Osteoblast (primary cell): ENCODE data around the gene GCKR. TPM values are rescaled to one million over a fixed set of nuclear protein-coding genes. Genes with fewer than 3 reads are reported as not detected.

Experiments
- DNase-seq: peaks from one replicate; pipeline ENCODE4 v3.0.0; 2011; ENCODE audit warnings: low spot score, mixed read lengths; ENCODE audit not compliant: insufficient read length; ENCODE audit errors: missing footprints
- H2AFZ ChIP-seq: 2 replicates; pipeline ENCODE4 v1.6.0; 2011; ENCODE audit warnings: mild to moderate bottlenecking, low read length
- H3K27ac ChIP-seq: 2 replicates; pipeline ENCODE4 v1.5.1; 2011; ENCODE audit warnings: mild to moderate bottlenecking, low read depth, low read length, moderate library complexity
- H3K27me3 ChIP-seq: 2 replicates; pipeline ENCODE4 v1.6.0; 2012; ENCODE audit warnings: mild to moderate bottlenecking, control low read depth, inconsistent platforms, low read length, moderate library complexity; ENCODE audit not compliant: insufficient read depth
- H3K36me3 ChIP-seq: 2 replicates; pipeline ENCODE4 v1.5.1; 2011; ENCODE audit warnings: mild to moderate bottlenecking, low read length, control low read depth, moderate library complexity; ENCODE audit not compliant: insufficient read depth
- H3K4me1 ChIP-seq: 2 replicates; pipeline ENCODE4 v1.5.1; 2011; ENCODE audit warnings: mild to moderate bottlenecking, low read length, control low read depth, moderate library complexity; ENCODE audit not compliant: insufficient read depth
- H3K4me2 ChIP-seq: 2 replicates; pipeline ENCODE4 v1.6.0; 2011; ENCODE audit warnings: mild to moderate bottlenecking, low read length; ENCODE audit not compliant: insufficient read depth
- H3K4me3 ChIP-seq: fragments of 200-600 bp; sonication (generic); 3 replicates; pipeline ENCODE4 v1.5.1; 2012; ENCODE audit warnings: mild to moderate bottlenecking, low read length, inconsistent platforms; ENCODE audit not compliant: insufficient read depth
- H3K79me2 ChIP-seq: 2 replicates; pipeline ENCODE4 v1.6.0; 2012; ENCODE audit warnings: mild to moderate bottlenecking, low read length, control low read depth, inconsistent platforms; ENCODE audit not compliant: insufficient read depth
- H3K9me3 ChIP-seq: 2 replicates; pipeline ENCODE4 v1.5.1; 2011; ENCODE audit warnings: low read depth, low read length, control low read depth
- H4K20me1 ChIP-seq: 2 replicates; pipeline ENCODE4 v1.6.0; 2012; ENCODE audit warnings: mild to moderate bottlenecking, low read length, control low read depth; ENCODE audit not compliant: insufficient read depth
- total RNA-seq: library from RNA; depleted of rRNA; stranded (reverse); fragments of >200 nt; gene quantifications from 2 replicates; pipeline ENCODE4 v1.2.3, GENCODE V29; 2012
- TF ChIP-seq, protein P1 (sequence below): IDR thresholded peaks from 2 replicates; pipeline ENCODE4 v1.5.1; 2011; ENCODE audit warnings: mild to moderate bottlenecking, low read depth, low read length, moderate library complexity; ENCODE audit errors: extremely low read depth

The GCKR gene
- total RNA-seq, 1 donor: 1.4 TPM

DNA sequence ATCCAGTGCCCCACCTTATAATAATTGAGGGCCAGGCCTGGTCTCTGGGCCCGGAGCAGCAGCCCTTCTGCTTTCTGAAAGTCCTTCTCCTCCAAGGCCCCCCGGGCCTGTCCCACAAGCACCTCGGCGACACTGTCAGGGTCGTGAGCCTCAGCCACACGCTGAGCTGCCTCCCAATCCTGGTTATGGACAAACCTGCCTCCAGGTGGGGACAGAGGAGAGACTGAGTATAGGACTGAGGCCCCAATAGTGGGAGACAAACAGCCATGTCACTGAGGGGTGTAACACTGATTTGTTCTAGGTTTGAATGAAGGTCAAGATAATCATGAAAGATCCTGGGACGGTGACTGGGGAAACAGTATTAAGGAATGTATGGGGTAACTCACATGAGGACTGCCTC lies 42.7 kb upstream of the GCKR start:
- TF ChIP-seq, protein P1, sequence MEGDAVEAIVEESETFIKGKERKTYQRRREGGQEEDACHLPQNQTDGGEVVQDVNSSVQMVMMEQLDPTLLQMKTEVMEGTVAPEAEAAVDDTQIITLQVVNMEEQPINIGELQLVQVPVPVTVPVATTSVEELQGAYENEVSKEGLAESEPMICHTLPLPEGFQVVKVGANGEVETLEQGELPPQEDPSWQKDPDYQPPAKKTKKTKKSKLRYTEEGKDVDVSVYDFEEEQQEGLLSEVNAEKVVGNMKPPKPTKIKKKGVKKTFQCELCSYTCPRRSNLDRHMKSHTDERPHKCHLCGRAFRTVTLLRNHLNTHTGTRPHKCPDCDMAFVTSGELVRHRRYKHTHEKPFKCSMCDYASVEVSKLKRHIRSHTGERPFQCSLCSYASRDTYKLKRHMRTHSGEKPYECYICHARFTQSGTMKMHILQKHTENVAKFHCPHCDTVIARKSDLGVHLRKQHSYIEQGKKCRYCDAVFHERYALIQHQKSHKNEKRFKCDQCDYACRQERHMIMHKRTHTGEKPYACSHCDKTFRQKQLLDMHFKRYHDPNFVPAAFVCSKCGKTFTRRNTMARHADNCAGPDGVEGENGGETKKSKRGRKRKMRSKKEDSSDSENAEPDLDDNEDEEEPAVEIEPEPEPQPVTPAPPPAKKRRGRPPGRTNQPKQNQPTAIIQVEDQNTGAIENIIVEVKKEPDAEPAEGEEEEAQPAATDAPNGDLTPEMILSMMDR: no peak
- no peaks in the 10 kb centered on the region for H4K20me1 ChIP-seq

DNA sequence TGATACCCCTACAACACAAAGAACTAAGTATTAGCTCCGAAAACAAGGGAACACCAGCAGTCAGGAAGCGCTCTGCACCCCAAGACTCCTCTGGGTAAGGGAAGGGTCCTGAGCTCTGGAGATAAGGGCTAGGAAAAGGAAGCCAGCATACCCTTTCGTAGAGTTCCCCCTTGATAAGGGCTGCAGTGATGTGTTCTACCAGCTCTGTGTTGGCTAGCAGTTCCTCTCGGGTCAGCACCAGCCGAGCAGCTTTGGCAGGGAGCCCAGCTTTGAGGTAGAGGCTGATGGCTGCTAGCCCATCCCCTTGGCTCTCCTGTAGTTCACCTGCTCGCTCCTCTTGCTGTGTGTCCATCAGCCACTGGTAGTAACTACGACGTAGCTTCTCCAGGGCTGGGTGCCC lies 35.5 kb upstream of the GCKR start:
- Histone ChIP-seq H3K27me3 (no peaks in the 10 kb centered on the region), H3K4me1 (no peaks in the 10 kb centered on the region), H3K9me3 (no peaks in the 10 kb centered on the region), H3K36me3 (peaks cover 57% of the 10 kb centered on the region), H3K4me2 (no peak overlapping the region), H2AFZ (no peak overlapping the region), H3K27ac (no peak overlapping the region), H4K20me1 (no peaks in the 10 kb centered on the region), H3K4me3 (no peak overlapping the region), H3K79me2 (no peaks in the 10 kb centered on the region)
- no peak for DNase-seq
- TF ChIP-seq, protein P1: no peak

More for the DNA sequence above, 42.7 kb upstream of the GCKR start:
- no peak for DNase-seq
- H2AFZ ChIP-seq: no peak overlapping the region
- no peak overlapping the region for H3K4me3 ChIP-seq
- H3K36me3 ChIP-seq: peaks cover 48% of the 10 kb centered on the region
- H3K27me3 ChIP-seq: no peaks in the 10 kb centered on the region
- no peaks in the 10 kb centered on the region for H3K4me1 ChIP-seq
- no peaks in the 10 kb centered on the region for H3K9me3 ChIP-seq
- no peaks in the 10 kb centered on the region for H3K79me2 ChIP-seq
- no peak overlapping the region for H3K4me2 ChIP-seq
- no peak overlapping the region for H3K27ac ChIP-seq

DNA sequence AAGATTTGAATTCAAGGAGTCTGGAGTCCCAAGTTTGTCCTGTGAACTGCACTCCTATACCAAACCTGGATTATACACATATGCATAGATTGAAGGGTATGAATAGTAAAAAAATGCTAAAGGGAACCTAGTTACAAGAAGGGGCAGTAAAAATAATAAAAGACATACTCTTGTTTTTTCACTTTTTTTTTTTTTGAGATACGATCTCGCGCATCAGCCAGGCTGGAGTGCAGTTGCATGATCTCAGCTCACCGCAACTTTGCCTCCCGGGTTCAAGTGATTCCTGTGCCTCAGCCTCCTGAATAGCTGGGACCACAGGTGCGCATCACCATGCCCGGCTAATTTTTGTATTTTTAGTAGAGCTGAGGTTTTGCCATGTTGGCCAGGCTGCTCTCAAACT lies 32.2 kb upstream of the GCKR start:
- peaks cover 34% of the 10 kb centered on the region for H3K36me3 ChIP-seq
- no peak overlapping the region for H3K27ac ChIP-seq
- no peak overlapping the region for H3K4me2 ChIP-seq
- TF ChIP-seq, protein P1: no peak
- H3K4me3 ChIP-seq: no peak overlapping the region
- no peaks in the 10 kb centered on the region for H4K20me1 ChIP-seq
- no peaks in the 10 kb centered on the region for H3K79me2 ChIP-seq
- H2AFZ ChIP-seq: no peak overlapping the region
- H3K9me3 ChIP-seq: no peaks in the 10 kb centered on the region
- DNase-seq: no peak
- H3K27me3 ChIP-seq: no peaks in the 10 kb centered on the region
- H3K4me1 ChIP-seq: no peaks in the 10 kb centered on the region

DNA sequence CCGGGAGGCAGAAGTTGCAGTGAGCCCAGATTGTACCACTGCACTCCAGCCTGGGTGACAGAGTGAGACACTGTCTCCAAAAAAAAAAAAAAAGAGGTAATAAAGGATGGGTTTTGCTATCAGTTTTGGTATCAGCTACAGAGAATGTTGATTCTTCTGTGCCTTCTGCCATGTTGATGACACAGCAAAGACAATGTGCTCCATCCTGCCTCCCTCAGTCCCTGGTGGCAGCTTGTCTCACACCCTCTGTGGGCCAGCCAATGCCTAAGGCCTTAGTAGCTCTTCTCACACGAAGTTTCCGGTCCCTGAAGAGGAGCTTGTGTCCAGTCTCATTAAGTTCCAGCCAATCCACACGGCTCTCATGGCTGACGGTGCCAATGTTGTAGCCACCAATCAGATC lies 24.7 kb upstream of the GCKR start:
- no peaks in the 10 kb centered on the region for H3K79me2 ChIP-seq
- TF ChIP-seq, protein P1: no peak
- no peak overlapping the region for H3K4me2 ChIP-seq
- DNase-seq: no peak
- H4K20me1 ChIP-seq: no peaks in the 10 kb centered on the region
- no peaks in the 10 kb centered on the region for H3K9me3 ChIP-seq
- peaks cover 39% of the 10 kb centered on the region for H3K36me3 ChIP-seq
- no peak overlapping the region for H2AFZ ChIP-seq
- H3K27me3 ChIP-seq: no peaks in the 10 kb centered on the region
- H3K27ac ChIP-seq: no peak overlapping the region
- H3K4me1 ChIP-seq: no peaks in the 10 kb centered on the region
- no peak overlapping the region for H3K4me3 ChIP-seq
